ENCODE results near the gene SNRK.

SNRK gene

DNA sequence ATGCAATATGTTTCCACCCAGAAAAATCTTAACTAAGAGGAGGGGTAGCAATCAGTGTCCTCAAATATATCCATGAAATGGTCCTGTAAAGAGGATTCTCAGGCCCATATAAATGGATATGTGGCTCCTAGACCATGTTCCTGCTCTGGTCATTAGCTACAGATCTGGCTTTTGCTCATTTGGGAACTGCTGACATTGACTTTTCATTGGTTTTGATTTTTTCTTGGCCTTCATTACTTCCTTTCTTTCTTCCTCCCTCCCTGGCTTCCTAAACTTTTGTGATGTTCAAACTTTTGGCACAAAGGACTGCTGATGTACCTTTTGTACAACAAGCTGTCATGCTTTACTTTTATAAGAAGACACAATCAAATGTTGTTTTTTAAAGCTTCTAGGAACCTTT, 41.6 kb upstream of the SNRK start:
- Histone ChIP-seq H3K18ac (ENCODE audit: low read depth in 1 of 2, low read length in 2 of 2) (no peak overlapping the region), H2BK120ac (ENCODE audit: low read depth, low read length) (no peak overlapping the region), H3K9me3 (ENCODE audit: control insufficient read depth, low read length) (peaks cover 7% of the 10 kb centered on the region), H3K27me3 (ENCODE audit: control insufficient read depth in 1 of 2, insufficient read depth in 1 of 2, low read length in 2 of 2) (peaks cover 47 to 56% of the 10 kb centered on the region in 2 experiments), H3K23ac (ENCODE audit: low read length in 2 of 2) (no peak overlapping the region), H4K8ac (ENCODE audit: low read length) (no peak overlapping the region), H3K36me3 (ENCODE audit: control insufficient read depth in 1 of 2, insufficient read depth in 2 of 2, low read depth in 1 of 2, low read length in 2 of 2) (no peaks in the 10 kb centered on the region), H3K27ac (ENCODE audit: low read length, poor library complexity, severe bottlenecking) (no peak overlapping the region), H3K9ac (ENCODE audit: low read length) (no peak overlapping the region), H2BK15ac (ENCODE audit: low read depth, poor library complexity, severe bottlenecking) (no peak overlapping the region), H2BK12ac (ENCODE audit: low read length in 2 of 2) (no peak overlapping the region), H2AK5ac (ENCODE audit: low read length, severe bottlenecking) (no peak overlapping the region), H3K4me1 (ENCODE audit: control insufficient read depth, insufficient read depth, low read depth, low read length) (no peaks in the 10 kb centered on the region), H3K79me1 (replicated peaks; ENCODE audit: low read length, poor library complexity, severe bottlenecking) (no peaks in the 10 kb centered on the region), H3K4me3 (ENCODE audit: insufficient read depth in 1 of 2, low read depth in 1 of 2, low read length in 2 of 2) (no peak overlapping the region), H4K91ac (ENCODE audit: low read length) (no peak overlapping the region), H2AFZ (ENCODE audit: low read depth, low read length) (no peak overlapping the region), H2BK5ac (ENCODE audit: low read depth, low read length, poor library complexity, severe bottlenecking) (no peak overlapping the region), H3K14ac (ENCODE audit: low read length in 2 of 2) (no peak overlapping the region), H3K4ac (ENCODE audit: low read depth in 1 of 2, low read length in 2 of 2) (no peak overlapping the region), H3K4me2 (ENCODE audit: low read length, poor library complexity, severe bottlenecking) (no peak overlapping the region)
- DNase-seq, result no peak

DNA sequence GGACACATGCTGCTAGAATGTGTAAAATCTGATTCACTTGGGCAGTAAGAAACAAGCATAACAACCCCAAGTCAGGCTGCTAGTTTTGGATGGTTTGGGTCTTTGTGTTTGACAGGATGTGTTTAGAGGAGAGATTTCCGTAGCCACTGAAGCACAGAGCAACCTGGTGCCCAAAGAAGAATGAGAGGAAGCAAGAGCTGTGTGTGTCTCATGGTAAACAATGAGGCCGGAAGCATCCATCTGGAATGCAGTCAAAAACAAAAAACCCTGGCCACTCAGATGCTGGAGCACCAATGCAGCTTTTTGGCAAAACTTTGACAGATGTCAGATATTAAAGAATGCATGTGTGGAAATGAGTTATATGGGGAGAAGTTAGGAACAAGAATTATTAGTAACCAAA, 39.4 kb upstream of the SNRK start:
- Histone ChIP-seq H3K27ac (ENCODE audit: low read length, poor library complexity, severe bottlenecking) (no peak overlapping the region), H2AK5ac (ENCODE audit: low read length, severe bottlenecking) (no peak overlapping the region), H3K9ac (ENCODE audit: low read length) (no peak overlapping the region)

GRCh38 chr3:43247561-43248184, 38.7 kb upstream of the SNRK start:
- Histone ChIP-seq H3K9ac (ENCODE audit: low read length) (no peak overlapping the region), H3K4ac (ENCODE audit: low read depth in 1 of 2, low read length in 2 of 2) (no peak overlapping the region), H3K23ac (ENCODE audit: low read length in 2 of 2) (no peak overlapping the region), H3K4me2 (ENCODE audit: low read length, poor library complexity, severe bottlenecking) (no peak overlapping the region), H3K79me1 (replicated peaks; ENCODE audit: low read length, poor library complexity, severe bottlenecking) (no peaks in the 10 kb centered on the region), H3K18ac (ENCODE audit: low read depth in 1 of 2, low read length in 2 of 2) (no peak overlapping the region), H3K27ac (ENCODE audit: low read length, poor library complexity, severe bottlenecking) (no peak overlapping the region), H2BK15ac (ENCODE audit: low read depth, poor library complexity, severe bottlenecking) (no peak overlapping the region), H2AFZ (ENCODE audit: low read depth, low read length) (no peak overlapping the region), H3K27me3 (ENCODE audit: control insufficient read depth in 1 of 2, insufficient read depth in 1 of 2, low read length in 2 of 2) (peaks cover 65 to 66% of the 10 kb centered on the region in 2 experiments), H2BK5ac (ENCODE audit: low read depth, low read length, poor library complexity, severe bottlenecking) (no peak overlapping the region), H2AK5ac (ENCODE audit: low read length, severe bottlenecking) (no peak overlapping the region), H3K4me3 (ENCODE audit: insufficient read depth in 1 of 2, low read depth in 1 of 2, low read length in 2 of 2) (no peak overlapping the region), H3K36me3 (ENCODE audit: control insufficient read depth in 1 of 2, insufficient read depth in 2 of 2, low read depth in 1 of 2, low read length in 2 of 2) (no peaks in the 10 kb centered on the region), H2BK12ac (ENCODE audit: low read length in 2 of 2) (no peak overlapping the region), H4K91ac (ENCODE audit: low read length) (no peak overlapping the region), H3K14ac (ENCODE audit: low read length in 2 of 2) (no peak overlapping the region), H3K9me3 (ENCODE audit: control insufficient read depth, low read length) (peaks cover 1% of the 10 kb centered on the region), H2BK120ac (ENCODE audit: low read depth, low read length) (no peak overlapping the region), H4K8ac (ENCODE audit: low read length) (no peak overlapping the region), H3K4me1 (ENCODE audit: control insufficient read depth, insufficient read depth, low read depth, low read length) (no peaks in the 10 kb centered on the region)
- DNase-seq, result no peak
- 93% methylated on average over 3 of the region's 3 CpGs for WGBS

More for the DNA sequence above, 39.4 kb upstream of the SNRK start:
- H3K4me1 ChIP-seq (ENCODE audit: control insufficient read depth, insufficient read depth, low read depth, low read length), result no peaks in the 10 kb centered on the region
- no peaks in the 10 kb centered on the region for H3K36me3 ChIP-seq (ENCODE audit: control insufficient read depth in 1 of 2, insufficient read depth in 2 of 2, low read depth in 1 of 2, low read length in 2 of 2)
- H2AFZ ChIP-seq (ENCODE audit: low read depth, low read length), result no peak overlapping the region
- no peak overlapping the region for H2BK15ac ChIP-seq (ENCODE audit: low read depth, poor library complexity, severe bottlenecking)
- no peak for DNase-seq
- no peak overlapping the region for H4K8ac ChIP-seq (ENCODE audit: low read length)
- H3K79me1 ChIP-seq (replicated peaks; ENCODE audit: low read length, poor library complexity, severe bottlenecking), result no peaks in the 10 kb centered on the region
- H2BK120ac ChIP-seq (ENCODE audit: low read depth, low read length), result no peak overlapping the region
- H4K91ac ChIP-seq (ENCODE audit: low read length), result no peak overlapping the region
- H3K18ac ChIP-seq (ENCODE audit: low read depth in 1 of 2, low read length in 2 of 2), result no peak overlapping the region
- no peak overlapping the region for H3K4me2 ChIP-seq (ENCODE audit: low read length, poor library complexity, severe bottlenecking)
- H2BK5ac ChIP-seq (ENCODE audit: low read depth, low read length, poor library complexity, severe bottlenecking), result no peak overlapping the region
- WGBS, result 80% methylated on average over 2 of the region's 2 CpGs
- H3K14ac ChIP-seq (ENCODE audit: low read length in 2 of 2), result no peak overlapping the region
- H3K23ac ChIP-seq (ENCODE audit: low read length in 2 of 2), result no peak overlapping the region
- peaks cover 7% of the 10 kb centered on the region for H3K9me3 ChIP-seq (ENCODE audit: control insufficient read depth, low read length)
- H3K4me3 ChIP-seq (ENCODE audit: insufficient read depth in 1 of 2, low read depth in 1 of 2, low read length in 2 of 2), result no peak overlapping the region
- no peak overlapping the region for H3K4ac ChIP-seq (ENCODE audit: low read depth in 1 of 2, low read length in 2 of 2)
- H2BK12ac ChIP-seq (ENCODE audit: low read length in 2 of 2), result no peak overlapping the region
- H3K27me3 ChIP-seq (ENCODE audit: control insufficient read depth in 1 of 2, insufficient read depth in 1 of 2, low read length in 2 of 2), result peaks cover 61 to 65% of the 10 kb centered on the region in 2 experiments

DNA sequence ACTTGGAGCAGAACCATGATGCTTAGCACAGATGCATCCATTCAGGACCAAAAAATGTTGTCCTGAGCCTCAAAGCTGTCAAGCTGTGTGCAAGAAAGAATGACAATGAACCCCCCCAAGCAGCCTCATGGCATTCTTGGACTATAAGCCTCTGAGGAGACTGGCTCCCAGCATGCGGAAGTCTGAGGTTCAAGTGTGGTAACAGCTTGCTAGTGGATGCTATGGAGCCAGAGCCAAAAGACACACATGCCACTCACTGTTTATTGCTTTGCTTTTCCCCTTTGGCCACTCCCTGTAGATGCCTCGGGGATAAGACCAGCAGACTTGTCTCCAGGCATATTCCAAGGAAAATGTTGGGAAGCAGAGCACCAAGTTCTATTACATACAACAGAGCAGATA, 38.2 kb upstream of the SNRK start:
- Histone ChIP-seq H4K8ac (ENCODE audit: low read length) (no peak overlapping the region), H2AFZ (ENCODE audit: low read depth, low read length) (no peak overlapping the region), H2BK120ac (ENCODE audit: low read depth, low read length) (no peak overlapping the region), H4K91ac (ENCODE audit: low read length) (no peak overlapping the region), H3K79me1 (replicated peaks; ENCODE audit: low read length, poor library complexity, severe bottlenecking) (no peaks in the 10 kb centered on the region), H2BK5ac (ENCODE audit: low read depth, low read length, poor library complexity, severe bottlenecking) (no peak overlapping the region), H3K9ac (ENCODE audit: low read length) (no peak overlapping the region), H2BK15ac (ENCODE audit: low read depth, poor library complexity, severe bottlenecking) (no peak overlapping the region), H3K36me3 (ENCODE audit: control insufficient read depth in 1 of 2, insufficient read depth in 2 of 2, low read depth in 1 of 2, low read length in 2 of 2) (no peaks in the 10 kb centered on the region), H3K4me1 (ENCODE audit: control insufficient read depth, insufficient read depth, low read depth, low read length) (no peaks in the 10 kb centered on the region), H3K4me3 (ENCODE audit: insufficient read depth in 1 of 2, low read depth in 1 of 2, low read length in 2 of 2) (no peak overlapping the region), H3K27me3 (ENCODE audit: control insufficient read depth in 1 of 2, insufficient read depth in 1 of 2, low read length in 2 of 2) (peaks cover 62 to 67% of the 10 kb centered on the region in 2 experiments), H3K18ac (ENCODE audit: low read depth in 1 of 2, low read length in 2 of 2) (no peak overlapping the region), H3K14ac (ENCODE audit: low read length in 2 of 2) (no peak overlapping the region), H3K4me2 (ENCODE audit: low read length, poor library complexity, severe bottlenecking) (no peak overlapping the region), H3K27ac (ENCODE audit: low read length, poor library complexity, severe bottlenecking) (no peak overlapping the region), H3K23ac (ENCODE audit: low read length in 2 of 2) (no peak overlapping the region), H3K9me3 (ENCODE audit: control insufficient read depth, low read length) (no peaks in the 10 kb centered on the region), H2BK12ac (ENCODE audit: low read length in 2 of 2) (no peak overlapping the region), H3K4ac (ENCODE audit: low read depth in 1 of 2, low read length in 2 of 2) (no peak overlapping the region), H2AK5ac (ENCODE audit: low read length, severe bottlenecking) (no peak overlapping the region)
- WGBS, result 95% methylated on average over 1 of the region's 2 CpGs
- DNase-seq, result no peak

Data from mesenchymal stem cell (in vitro differentiated cells and primary cell).